DOHH2 (cell line): ENCODE results near the gene DCDC2.

Experiments used
- EZH2phosphoT487 ChIP-seq: fragments of 200-600 bp; sonication (generic); IDR thresholded peaks from 2 replicates; pipeline ENCODE4 v1.6.1; 2017; ENCODE audit warnings: borderline replicate concordance, mild to moderate bottlenecking, antibody characterized with exemption, low read length, moderate library complexity, mixed read lengths
- TF ChIP-seq, protein P1 (sequence below): fragments of 200-600 bp; sonication (generic); IDR thresholded peaks from one replicate; pipeline ENCODE4 v1.5.1; 2014; ENCODE audit warnings: antibody characterized with exemption, mild to moderate bottlenecking, low read depth, low read length; ENCODE audit not compliant: poor library complexity, severe bottlenecking

GRCh38 chr6:24272148-24272547 is 85.7 kb downstream of the DCDC2 start:
- TF ChIP-seq, protein P1, sequence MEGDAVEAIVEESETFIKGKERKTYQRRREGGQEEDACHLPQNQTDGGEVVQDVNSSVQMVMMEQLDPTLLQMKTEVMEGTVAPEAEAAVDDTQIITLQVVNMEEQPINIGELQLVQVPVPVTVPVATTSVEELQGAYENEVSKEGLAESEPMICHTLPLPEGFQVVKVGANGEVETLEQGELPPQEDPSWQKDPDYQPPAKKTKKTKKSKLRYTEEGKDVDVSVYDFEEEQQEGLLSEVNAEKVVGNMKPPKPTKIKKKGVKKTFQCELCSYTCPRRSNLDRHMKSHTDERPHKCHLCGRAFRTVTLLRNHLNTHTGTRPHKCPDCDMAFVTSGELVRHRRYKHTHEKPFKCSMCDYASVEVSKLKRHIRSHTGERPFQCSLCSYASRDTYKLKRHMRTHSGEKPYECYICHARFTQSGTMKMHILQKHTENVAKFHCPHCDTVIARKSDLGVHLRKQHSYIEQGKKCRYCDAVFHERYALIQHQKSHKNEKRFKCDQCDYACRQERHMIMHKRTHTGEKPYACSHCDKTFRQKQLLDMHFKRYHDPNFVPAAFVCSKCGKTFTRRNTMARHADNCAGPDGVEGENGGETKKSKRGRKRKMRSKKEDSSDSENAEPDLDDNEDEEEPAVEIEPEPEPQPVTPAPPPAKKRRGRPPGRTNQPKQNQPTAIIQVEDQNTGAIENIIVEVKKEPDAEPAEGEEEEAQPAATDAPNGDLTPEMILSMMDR = no peak
- TF ChIP-seq EZH2phosphoT487 = no peak
